ENCODE results near the gene CCDC141.
"Not testable (repeated sequence)": the region's sequence is repeated elsewhere in the genome, so short reads cannot be mapped to it uniquely, and the experiment has no call there.

The CCDC141 gene

GRCh38 chr2:179021258-179021657 is 28.7 kb downstream of the CCDC141 start:
- Histone ChIP-seq H3K27me3 (ENCODE audit: low read depth) (no peaks in the 10 kb centered on the region), H3K4me1 (peaks cover 11% of the 10 kb centered on the region), H3K9me3 (no peaks in the 10 kb centered on the region), H3K36me3 (replicated peaks) (no peaks in the 10 kb centered on the region), H3K4me3 (no peak overlapping the region)
- no peak for DNase-seq (ENCODE audit: low spot score in 2 of 2)
- in situ Hi-C loops (cut with MboI; ENCODE audit: low sequenced_read_pairs): no loop called here

GRCh38 chr2:179020156-179020750 is 29.7 kb downstream of the CCDC141 start:
- in situ Hi-C loops (cut with MboI; ENCODE audit: low sequenced_read_pairs): no loop called here
- no peak overlapping the region for H3K4me3 ChIP-seq
- H3K36me3 ChIP-seq (replicated peaks): no peaks in the 10 kb centered on the region
- DNase-seq (ENCODE audit: low spot score in 2 of 2): peak in 1 of 2 experiments; percentile 77
- H3K4me1 ChIP-seq: peaks cover 11% of the 10 kb centered on the region
- no peaks in the 10 kb centered on the region for H3K9me3 ChIP-seq
- H3K27me3 ChIP-seq (ENCODE audit: low read depth): no peaks in the 10 kb centered on the region

GRCh38 chr2:179019260-179019659 is 30.7 kb downstream of the CCDC141 start:
- DNase-seq (ENCODE audit: low spot score in 2 of 2): no peak
- no peaks in the 10 kb centered on the region for H3K36me3 ChIP-seq (replicated peaks)
- H3K4me1 ChIP-seq: peaks cover 11% of the 10 kb centered on the region
- in situ Hi-C loops (cut with MboI; ENCODE audit: low sequenced_read_pairs): no loop called here
- H3K4me3 ChIP-seq: no peak overlapping the region
- H3K9me3 ChIP-seq: no peaks in the 10 kb centered on the region
- no peaks in the 10 kb centered on the region for H3K27me3 ChIP-seq (ENCODE audit: low read depth)

- Histone ChIP-seq H3K36me3 (replicated peaks) (no peaks in the 10 kb centered on the region), H3K9me3 (no peaks in the 10 kb centered on the region), H3K27me3 (ENCODE audit: low read depth) (no peaks in the 10 kb centered on the region), H3K4me3 (no peak overlapping the region), H3K4me1 (peaks cover 11% of the 10 kb centered on the region)
- no peak for DNase-seq (ENCODE audit: low spot score in 2 of 2)
- in situ Hi-C loops (cut with MboI; ENCODE audit: low sequenced_read_pairs): no loop called here
These were observed 32.1 kb downstream of the CCDC141 start for GRCh38 chr2:179017773-179018357.

GRCh38 chr2:179014189-179014588 is 35.7 kb downstream of the CCDC141 start:
- H3K4me1 ChIP-seq; H3K4me3 ChIP-seq; DNase-seq (ENCODE audit: low spot score in 2 of 2); H3K27me3 ChIP-seq (ENCODE audit: low read depth); H3K9me3 ChIP-seq; H3K36me3 ChIP-seq (replicated peaks); in situ Hi-C loops (cut with MboI; ENCODE audit: low sequenced_read_pairs): not testable (repeated sequence)

GRCh38 chr2:179005976-179006375 is 44.0 kb downstream of the CCDC141 start:
- Histone ChIP-seq H3K9me3 (no peaks in the 10 kb centered on the region), H3K36me3 (replicated peaks) (no peaks in the 10 kb centered on the region), H3K4me3 (no peak overlapping the region), H3K4me1 (no peaks in the 10 kb centered on the region), H3K27me3 (ENCODE audit: low read depth) (no peaks in the 10 kb centered on the region)
- DNase-seq (ENCODE audit: low spot score in 2 of 2): no peak
- in situ Hi-C loops (cut with MboI; ENCODE audit: low sequenced_read_pairs): no loop called here

- Histone ChIP-seq H3K36me3 (replicated peaks) (no peaks in the 10 kb centered on the region), H3K4me3 (no peak overlapping the region), H3K4me1 (no peaks in the 10 kb centered on the region), H3K9me3 (peaks cover 4% of the 10 kb centered on the region), H3K27me3 (ENCODE audit: low read depth) (no peaks in the 10 kb centered on the region)
- in situ Hi-C loops (cut with MboI; ENCODE audit: low sequenced_read_pairs): no loop called here
- DNase-seq (ENCODE audit: low spot score in 2 of 2): no peak
These were observed 50.5 kb downstream of the CCDC141 start for GRCh38 chr2:178999476-178999875.

GRCh38 chr2:178998539-178998938 is 51.4 kb downstream of the CCDC141 start:
- Histone ChIP-seq H3K4me1 (no peaks in the 10 kb centered on the region), H3K27me3 (ENCODE audit: low read depth) (no peaks in the 10 kb centered on the region), H3K36me3 (replicated peaks) (no peaks in the 10 kb centered on the region), H3K4me3 (no peak overlapping the region), H3K9me3 (peaks cover 13% of the 10 kb centered on the region)
- in situ Hi-C loops (cut with MboI; ENCODE audit: low sequenced_read_pairs): no loop called here
- no peak for DNase-seq (ENCODE audit: low spot score in 2 of 2)

GRCh38 chr2:178997477-178997876 is 52.5 kb downstream of the CCDC141 start:
- Histone ChIP-seq H3K9me3 (peaks cover 13% of the 10 kb centered on the region), H3K27me3 (ENCODE audit: low read depth) (no peaks in the 10 kb centered on the region), H3K36me3 (replicated peaks) (no peaks in the 10 kb centered on the region), H3K4me1 (no peaks in the 10 kb centered on the region), H3K4me3 (no peak overlapping the region)
- in situ Hi-C loops (cut with MboI; ENCODE audit: low sequenced_read_pairs): no loop called here
- DNase-seq (ENCODE audit: low spot score in 2 of 2): no peak

GRCh38 chr2:178997067-178997466 is 52.9 kb downstream of the CCDC141 start:
- in situ Hi-C loops (cut with MboI; ENCODE audit: low sequenced_read_pairs): no loop called here
- Histone ChIP-seq H3K4me3 (no peak overlapping the region), H3K4me1 (no peaks in the 10 kb centered on the region), H3K27me3 (ENCODE audit: low read depth) (no peaks in the 10 kb centered on the region), H3K9me3 (peaks cover 13% of the 10 kb centered on the region), H3K36me3 (replicated peaks) (no peaks in the 10 kb centered on the region)
- no peak for DNase-seq (ENCODE audit: low spot score in 2 of 2)

- DNase-seq (ENCODE audit: low spot score in 2 of 2): no peak
- H3K27me3 ChIP-seq (ENCODE audit: low read depth): no peaks in the 10 kb centered on the region
- in situ Hi-C loops (cut with MboI; ENCODE audit: low sequenced_read_pairs): no loop called here
- no peaks in the 10 kb centered on the region for H3K4me1 ChIP-seq
- peaks cover 13% of the 10 kb centered on the region for H3K9me3 ChIP-seq
- no peaks in the 10 kb centered on the region for H3K36me3 ChIP-seq (replicated peaks)
- no peak overlapping the region for H3K4me3 ChIP-seq
These were observed 55.7 kb downstream of the CCDC141 start for GRCh38 chr2:178994264-178994663.

- no peak for DNase-seq (ENCODE audit: low spot score in 2 of 2)
- in situ Hi-C loops (cut with MboI; ENCODE audit: low sequenced_read_pairs): no loop called here
- no peaks in the 10 kb centered on the region for H3K4me1 ChIP-seq
These were observed 56.1 kb downstream of the CCDC141 start for GRCh38 chr2:178993788-178994187.

GRCh38 chr2:178992719-178993118 is 57.2 kb downstream of the CCDC141 start:
- H3K4me3 ChIP-seq; H3K27me3 ChIP-seq (ENCODE audit: low read depth); H3K4me1 ChIP-seq; H3K36me3 ChIP-seq (replicated peaks); in situ Hi-C loops (cut with MboI; ENCODE audit: low sequenced_read_pairs): not testable (repeated sequence)
- peaks cover 13% of the 10 kb centered on the region for H3K9me3 ChIP-seq
- peak in 1 of 2 experiments; percentile 16 for DNase-seq (ENCODE audit: low spot score in 2 of 2)

More at GRCh38 chr2:178993788-178994187, 56.1 kb downstream of the CCDC141 start:
- Histone ChIP-seq H3K9me3 (peaks cover 13% of the 10 kb centered on the region), H3K36me3 (replicated peaks) (no peaks in the 10 kb centered on the region), H3K4me3 (no peak overlapping the region), H3K27me3 (ENCODE audit: low read depth) (no peaks in the 10 kb centered on the region)

GRCh38 chr2:178990533-178991241 is 59.2 kb downstream of the CCDC141 start:
- H3K9me3 ChIP-seq: peaks cover 13% of the 10 kb centered on the region
- no peaks in the 10 kb centered on the region for H3K27me3 ChIP-seq (ENCODE audit: low read depth)
- no peak for DNase-seq (ENCODE audit: low spot score in 2 of 2)
- no peaks in the 10 kb centered on the region for H3K4me1 ChIP-seq
- no peaks in the 10 kb centered on the region for H3K36me3 ChIP-seq (replicated peaks)
- in situ Hi-C loops (cut with MboI; ENCODE audit: low sequenced_read_pairs): no loop called here
- H3K4me3 ChIP-seq: no peak overlapping the region
